ENCODE results near the gene LY6G5B. TPM values are rescaled to one million over a fixed set of nuclear protein-coding genes. Genes with fewer than 3 reads are reported as not detected.

Gene LY6G5B
- total RNA-seq, 2 experiments from 2014 or later: 27.0 to 28.0 TPM

DNA sequence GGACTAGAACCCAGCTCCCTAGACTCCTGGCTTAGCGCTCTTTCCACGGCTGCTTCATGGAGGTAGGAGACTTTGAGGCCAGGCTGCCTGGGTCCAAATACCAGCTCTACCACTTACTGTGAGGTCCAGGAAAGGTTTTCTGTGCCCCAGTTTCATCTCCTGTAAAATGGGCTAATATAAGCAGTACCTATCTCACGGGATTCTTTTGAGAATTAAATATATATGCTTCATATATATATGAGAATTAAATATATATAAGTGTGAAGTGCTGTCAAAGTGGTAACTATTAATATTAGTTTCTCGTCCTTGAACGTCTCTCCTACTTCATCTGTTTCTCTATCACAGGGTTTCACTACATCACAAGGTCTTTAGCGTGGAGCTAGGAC is 21.3 kb downstream of the LY6G5B start:
- Mint-ChIP-seq H3K4me3 (no peak overlapping the region), H3K9me3 (no peaks in the 10 kb centered on the region), H3K36me3 (ENCODE audit: low read depth) (peaks cover 84% of the 10 kb centered on the region), H3K27me3 (no peaks in the 10 kb centered on the region), H3K27ac (no peak overlapping the region), H3K4me1 (ENCODE audit: low read depth) (no peaks in the 10 kb centered on the region)
- CTCF ChIA-PET: interaction anchor here (0.7 kb wide), 1 partner anchor 38 kb away, joined by 3 read pairs; no protein-coding TSS in a partner anchor
- POLR2A ChIA-PET: no interaction called here
- no peak overlapping the region for H3K4me3 ChIP-seq (ENCODE audit: low read length)
- no peaks in the 10 kb centered on the region for H3K27me3 ChIP-seq (ENCODE audit: control insufficient read depth in 1 of 2, insufficient read depth in 2 of 2, low read length in 2 of 2)
- no peak for DNase-seq
- H3K36me3 ChIP-seq (ENCODE audit: insufficient read depth, low read length): peaks cover 85% of the 10 kb centered on the region
- intact Hi-C loops (cut with DNase I, micrococcal nuclease): no loop called here
- no peaks in the 10 kb centered on the region for H3K9me3 ChIP-seq (ENCODE audit: control insufficient read depth in 1 of 2, insufficient read depth in 1 of 2, low read length in 2 of 2)
- no peak overlapping the region for H3K27ac ChIP-seq (ENCODE audit: low read depth in 1 of 2, low read length in 2 of 2)
- TF ChIP-seq CTCF (IDR thresholded peaks at IDR 0.05): no peak
- ATAC-seq (ENCODE audit: poor library complexity): no peak
- no peaks in the 10 kb centered on the region for H3K4me1 ChIP-seq (ENCODE audit: insufficient read depth, low read length)

- no peak for DNase-seq
- Histone ChIP-seq H3K27ac (ENCODE audit: low read depth in 1 of 2, low read length in 2 of 2) (no peak overlapping the region), H3K36me3 (ENCODE audit: insufficient read depth, low read length) (peaks cover 86% of the 10 kb centered on the region), H3K4me1 (ENCODE audit: insufficient read depth, low read length) (no peaks in the 10 kb centered on the region), H3K4me3 (ENCODE audit: low read length) (no peak overlapping the region), H3K27me3 (ENCODE audit: control insufficient read depth in 1 of 2, insufficient read depth in 2 of 2, low read length in 2 of 2) (no peaks in the 10 kb centered on the region), H3K9me3 (ENCODE audit: control insufficient read depth in 1 of 2, insufficient read depth in 1 of 2, low read length in 2 of 2) (no peaks in the 10 kb centered on the region)
- ChIA-PET POLR2A (no interaction called here), CTCF (no interaction called here)
- H3K4me1 Mint-ChIP-seq (ENCODE audit: low read depth): no peaks in the 10 kb centered on the region
- H3K27me3 Mint-ChIP-seq: no peaks in the 10 kb centered on the region
- ATAC-seq (ENCODE audit: poor library complexity): no peak
- no peak for TF ChIP-seq CTCF (IDR thresholded peaks at IDR 0.05)
- H3K27ac Mint-ChIP-seq: no peak overlapping the region
- H3K36me3 Mint-ChIP-seq (ENCODE audit: low read depth): peaks cover 84% of the 10 kb centered on the region
- no peak overlapping the region for H3K4me3 Mint-ChIP-seq
- H3K9me3 Mint-ChIP-seq: no peaks in the 10 kb centered on the region
- intact Hi-C loops (cut with DNase I, micrococcal nuclease): no loop called here
Observed at GRCh38 chr6:31691564-31692108, 21.9 kb downstream of the LY6G5B start.

DNA sequence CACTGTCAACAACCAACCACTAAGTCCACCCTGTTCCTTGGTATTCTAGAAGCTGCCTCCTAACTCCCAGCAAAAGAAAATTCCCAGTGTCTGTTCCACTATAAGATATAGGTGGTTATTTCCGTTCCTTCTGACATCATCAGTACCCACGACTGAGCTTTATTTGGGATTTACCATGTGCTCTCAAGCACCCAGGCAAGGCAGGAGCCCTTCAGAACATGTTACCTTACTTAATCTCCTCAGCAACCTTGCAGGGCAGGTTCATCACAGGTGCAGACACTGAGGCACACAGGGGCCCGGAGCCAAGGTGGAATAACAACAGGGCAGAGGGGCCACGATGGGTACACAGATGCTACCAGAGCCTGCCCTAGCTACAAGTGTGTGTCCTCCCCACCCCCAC is 22.6 kb downstream of the LY6G5B start:
- Histone ChIP-seq H3K36me3 (ENCODE audit: insufficient read depth, low read length) (peaks cover 86% of the 10 kb centered on the region), H3K27ac (ENCODE audit: low read depth in 1 of 2, low read length in 2 of 2) (no peak overlapping the region), H3K4me1 (ENCODE audit: insufficient read depth, low read length) (no peaks in the 10 kb centered on the region), H3K27me3 (ENCODE audit: control insufficient read depth in 1 of 2, insufficient read depth in 2 of 2, low read length in 2 of 2) (no peaks in the 10 kb centered on the region), H3K4me3 (ENCODE audit: low read length) (no peak overlapping the region), H3K9me3 (ENCODE audit: control insufficient read depth in 1 of 2, insufficient read depth in 1 of 2, low read length in 2 of 2) (no peaks in the 10 kb centered on the region)
- Mint-ChIP-seq H3K27ac (no peak overlapping the region), H3K36me3 (ENCODE audit: low read depth) (peaks cover 88% of the 10 kb centered on the region), H3K4me3 (no peak overlapping the region), H3K9me3 (no peaks in the 10 kb centered on the region), H3K27me3 (no peaks in the 10 kb centered on the region), H3K4me1 (ENCODE audit: low read depth) (peaks cover 4% of the 10 kb centered on the region)
- TF ChIP-seq CTCF (IDR thresholded peaks at IDR 0.05): no peak
- ChIA-PET CTCF (no interaction called here), POLR2A (no interaction called here)
- intact Hi-C loops (cut with DNase I, micrococcal nuclease): no loop called here
- DNase-seq (no peak), ATAC-seq (ENCODE audit: poor library complexity) (no peak)
